Endothelial cell of umbilical vein (primary cell): ENCODE results near the gene MRPL34. TPM values are rescaled to one million over a fixed set of nuclear protein-coding genes. Genes with fewer than 3 reads are reported as not detected.

ENCODE experiments used
- BruUV-seq: library from RNA; stranded (reverse); fragments of 400-500 nt; replicated peaks from 2 replicates; lab custom pipeline; 2021; lab: Mats Ljungman, UMichigan
- CTCF ChIA-PET: fragments of 300-600, 350-600 bp; sonication (Branson Sonifier 250); formaldehyde crosslinking; loops from one replicate; lab custom pipeline; 2021; ENCODE audit warnings: antibody characterized with exemption, inconsistent platforms; lab: Charles Lee
- POLR2A ChIA-PET: fragments of 300-600, 350-600 bp; sonication (Branson Sonifier 250); formaldehyde crosslinking; loops from one replicate; lab custom pipeline; 2021; ENCODE audit warnings: antibody characterized with exemption, inconsistent platforms; lab: Charles Lee
- DNase-seq: peaks from one replicate; pipeline ENCODE4 v3.0.0-alpha.2; 2011; ENCODE audit warnings: low read depth, low spot score
- FAIRE-seq: peaks from 2 replicates; lab custom pipeline; 2011; peaks lifted over from hg19 to GRCh38; lab: Jason Lieb, UNC
- H2AFZ ChIP-seq: 2 replicates; pipeline ENCODE4 v1.6.0; 2012; ENCODE audit warnings: low read depth, low read length, control low read depth, inconsistent platforms
- H3K27ac ChIP-seq: 2 replicates; pipeline ENCODE4 v1.5.1; 2011; ENCODE audit warnings: low read depth, mild to moderate bottlenecking, control low read depth, low read length, moderate library complexity; ENCODE audit not compliant: insufficient read depth
- H3K27me3 ChIP-seq, 2 experiments: 2 replicates each; pipeline versions ENCODE4 v1.6.0 to v1.6.1; 2011; ENCODE audit warnings: low read length in 2 of 2, mixed read lengths in 1 of 2; ENCODE audit not compliant: control insufficient read depth in 2 of 2, insufficient read depth in 2 of 2
- H3K36me3 ChIP-seq, 2 experiments: 2 replicates in 1 of 2; 3 replicates in 1 of 2; pipeline ENCODE4 v1.5.1; 2011; ENCODE audit warnings: low read length in 2 of 2, mild to moderate bottlenecking in 1 of 2, moderate library complexity in 1 of 2; ENCODE audit not compliant: control insufficient read depth in 2 of 2, insufficient read depth in 2 of 2; ENCODE audit errors: extremely low read depth in 1 of 2
- H3K4me1 ChIP-seq: 3 replicates; pipeline ENCODE4 v1.5.1; 2011; ENCODE audit warnings: mild to moderate bottlenecking, low read length; ENCODE audit not compliant: control insufficient read depth, insufficient read depth; ENCODE audit errors: extremely low read depth
- H3K4me2 ChIP-seq: 2 replicates; pipeline ENCODE4 v1.6.1; 2011; ENCODE audit warnings: low read length, control low read depth, mixed read lengths; ENCODE audit not compliant: insufficient read depth
- H3K4me3 ChIP-seq, 3 experiments: fragments of 200-600 bp in 1 of 3; sonication (generic), shearing (Covaris generic) in 1 of 3; replicated peaks in 1 of 3; 2 replicates each; pipeline ENCODE4 v1.5.1; 2011 to 2016; ENCODE audit warnings: control low read depth in 3 of 3, low read length in 3 of 3, mild to moderate bottlenecking in 2 of 3, inconsistent platforms in 1 of 3, low read depth in 1 of 3, moderate library complexity in 1 of 3; ENCODE audit not compliant: insufficient read depth in 1 of 3
- H3K79me2 ChIP-seq: 2 replicates; pipeline ENCODE4 v1.6.0; 2012; ENCODE audit warnings: low read length, inconsistent platforms; ENCODE audit not compliant: control insufficient read depth, insufficient read depth
- H3K9ac ChIP-seq: replicated peaks from 2 replicates; pipeline ENCODE3; 2011; ENCODE audit warnings: low read length, control low read depth; ENCODE audit not compliant: insufficient read depth; ENCODE audit errors: extremely low read depth
- H3K9me1 ChIP-seq: replicated peaks from 3 replicates; pipeline ENCODE4 v1.6.0; 2011; ENCODE audit warnings: mild to moderate bottlenecking, low read length; ENCODE audit not compliant: control insufficient read depth, insufficient read depth; ENCODE audit errors: extremely low read depth
- H3K9me3 ChIP-seq: replicated peaks from 2 replicates; pipeline ENCODE4 v1.5.1; 2012; ENCODE audit warnings: low read length, inconsistent platforms; ENCODE audit not compliant: control insufficient read depth, insufficient read depth
- H4K20me1 ChIP-seq: replicated peaks from 2 replicates; pipeline ENCODE3; 2011; ENCODE audit warnings: mild to moderate bottlenecking, low read length; ENCODE audit not compliant: control insufficient read depth, insufficient read depth; ENCODE audit errors: extremely low read depth
- EZH2 ChIP-seq: IDR thresholded peaks from 2 replicates; pipeline ENCODE4 v1.6.1; 2012; ENCODE audit warnings: borderline replicate concordance, low read depth, mild to moderate bottlenecking, moderate library complexity, low read length, inconsistent platforms; ENCODE audit not compliant: severe bottlenecking
- FOS ChIP-seq: IDR thresholded peaks from 2 replicates; pipeline ENCODE4 v1.6.1; 2011; ENCODE audit warnings: mild to moderate bottlenecking, low read length, moderate library complexity, borderline replicate concordance; ENCODE audit not compliant: insufficient read depth
- GATA2 ChIP-seq: IDR thresholded peaks from 2 replicates; pipeline ENCODE4 v1.7.0; 2011; ENCODE audit warnings: low read depth, mild to moderate bottlenecking, moderate library complexity, mixed read lengths, low read length; ENCODE audit not compliant: insufficient read length, insufficient read depth
- JUN ChIP-seq: IDR thresholded peaks from 2 replicates; pipeline ENCODE4 v1.6.1; 2011; ENCODE audit warnings: borderline replicate concordance, low read depth; ENCODE audit not compliant: insufficient read length, insufficient read depth
- MAX ChIP-seq: IDR thresholded peaks from 2 replicates; pipeline ENCODE4 v1.6.1; 2011; ENCODE audit not compliant: insufficient read depth, insufficient read length
- MYC ChIP-seq: IDR thresholded peaks from one replicate; pipeline ENCODE4 v1.6.1; 2011; ENCODE audit warnings: mild to moderate bottlenecking, low read depth, low read length
- POLR2A ChIP-seq: IDR thresholded peaks from 2 replicates; pipeline ENCODE4 v1.6.1; 2012; ENCODE audit warnings: low read depth, mild to moderate bottlenecking, control low read depth, low read length
- POLR2AphosphoS5 ChIP-seq: IDR thresholded peaks from 2 replicates; pipeline ENCODE4 v1.6.1; 2012; ENCODE audit warnings: low read depth, mild to moderate bottlenecking, control low read depth, low read length, moderate library complexity; ENCODE audit not compliant: insufficient read depth
- dilution Hi-C: fragments of 300-500 bp; cut with MboI; formaldehyde crosslinking; loops from one replicate; pipeline ENCODE4 v1.15.0; 2019; ENCODE audit warnings: low sequenced_read_pairs; ENCODE audit not compliant: extremely low pct_ligation_motif_present
- intact Hi-C: fragments of 100-400 bp; cut with micrococcal nuclease; formaldehyde crosslinking; loops from one replicate; pipeline ENCODE4 v1.10.0; 2022
- polyA plus RNA-seq, 4 experiments: library from polyadenylated mRNA; depleted of rRNA in 3 of 4; stranded (reverse) in 3 of 4; unstranded in 1 of 4; fragments of >200 nt; gene quantifications; 2 replicates each; pipeline versions ENCODE4 v1.2.1 to v1.2.3, GENCODE V29; 2011 to 2012; ENCODE audit warnings: missing spikeins in 1 of 4
- total RNA-seq: library from RNA; stranded (reverse); gene quantifications from 2 replicates; pipeline ENCODE4 v1.2.3, GENCODE V29; 2021
- TF ChIP-seq, protein P1 (sequence below), 2 donors: IDR thresholded peaks; 1 replicate in 1 of 2; 2 replicates in 1 of 2; pipeline ENCODE4 v1.5.1; 2011; ENCODE audit warnings: low read length in 2 of 2, mild to moderate bottlenecking in 2 of 2, moderate library complexity in 2 of 2, control low read depth in 1 of 2, inconsistent platforms in 1 of 2, low read depth in 1 of 2; ENCODE audit not compliant: insufficient read depth in 1 of 2; ENCODE audit errors: extremely low read depth in 1 of 2

Gene MRPL34
- total and polyA plus RNA-seq, 2 donors (not counting 3 experiments of a cell fraction or from before 2014, with no cell fraction given), result 45.5 to 55.7 TPM

GRCh38 chr19:17312189-17313113 is 6.8 kb downstream of the MRPL34 start:
- no peaks in the 10 kb centered on the region for H3K9me1 ChIP-seq
- dilution Hi-C loops (no loop called here), intact Hi-C loops (no loop called here)
- no peak overlapping the region for H3K4me2 ChIP-seq
- POLR2A ChIA-PET, result no interaction called here
- TF ChIP-seq POLR2AphosphoS5 (no peak), FOS (no peak), GATA2 (no peak), EZH2 (no peak), POLR2A (no peak), MAX (no peak), JUN (no peak), MYC (no peak)
- TF ChIP-seq, protein P1, sequence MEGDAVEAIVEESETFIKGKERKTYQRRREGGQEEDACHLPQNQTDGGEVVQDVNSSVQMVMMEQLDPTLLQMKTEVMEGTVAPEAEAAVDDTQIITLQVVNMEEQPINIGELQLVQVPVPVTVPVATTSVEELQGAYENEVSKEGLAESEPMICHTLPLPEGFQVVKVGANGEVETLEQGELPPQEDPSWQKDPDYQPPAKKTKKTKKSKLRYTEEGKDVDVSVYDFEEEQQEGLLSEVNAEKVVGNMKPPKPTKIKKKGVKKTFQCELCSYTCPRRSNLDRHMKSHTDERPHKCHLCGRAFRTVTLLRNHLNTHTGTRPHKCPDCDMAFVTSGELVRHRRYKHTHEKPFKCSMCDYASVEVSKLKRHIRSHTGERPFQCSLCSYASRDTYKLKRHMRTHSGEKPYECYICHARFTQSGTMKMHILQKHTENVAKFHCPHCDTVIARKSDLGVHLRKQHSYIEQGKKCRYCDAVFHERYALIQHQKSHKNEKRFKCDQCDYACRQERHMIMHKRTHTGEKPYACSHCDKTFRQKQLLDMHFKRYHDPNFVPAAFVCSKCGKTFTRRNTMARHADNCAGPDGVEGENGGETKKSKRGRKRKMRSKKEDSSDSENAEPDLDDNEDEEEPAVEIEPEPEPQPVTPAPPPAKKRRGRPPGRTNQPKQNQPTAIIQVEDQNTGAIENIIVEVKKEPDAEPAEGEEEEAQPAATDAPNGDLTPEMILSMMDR (IDR thresholded peaks at IDR 0.05; ENCODE audit: extremely low read depth in 1 of 2, insufficient read depth in 1 of 2, low read depth in 1 of 2, low read length in 2 of 2), result no peak
- no peaks in the 10 kb centered on the region for H3K27me3 ChIP-seq
- FAIRE-seq, result no peak
- H4K20me1 ChIP-seq, result no peaks in the 10 kb centered on the region
- no peak overlapping the region for H3K27ac ChIP-seq
- H3K79me2 ChIP-seq, result peaks cover 34% of the 10 kb centered on the region
- DNase-seq, result no peak
- CTCF ChIA-PET, result interaction anchor here (1.0 kb wide), 1 partner anchor 14 kb away, joined by 3 read pairs; no protein-coding TSS in a partner anchor
- no peak overlapping the region for H3K9ac ChIP-seq
- BruUV-seq, result no TSS peak
- H2AFZ ChIP-seq, result no peak overlapping the region
- no peak overlapping the region for H3K4me3 ChIP-seq
- H3K4me1 ChIP-seq, result peaks cover 8% of the 10 kb centered on the region
- no peaks in the 10 kb centered on the region for H3K9me3 ChIP-seq
- H3K36me3 ChIP-seq, result peaks cover 6 to 23% of the 10 kb centered on the region in 2 experiments
